HG02588 (cell line): ENCODE measurements around the gene GBX1.

Experiments used
- ATAC-seq: cut with Tn5 transposase; IDR thresholded peaks from one replicate; pipeline ENCODE4 v1.9.1; 2021; ENCODE audit warnings: mild to moderate bottlenecking, moderate library complexity; ENCODE audit not compliant: unreplicated experiment

GBX1 gene

DNA sequence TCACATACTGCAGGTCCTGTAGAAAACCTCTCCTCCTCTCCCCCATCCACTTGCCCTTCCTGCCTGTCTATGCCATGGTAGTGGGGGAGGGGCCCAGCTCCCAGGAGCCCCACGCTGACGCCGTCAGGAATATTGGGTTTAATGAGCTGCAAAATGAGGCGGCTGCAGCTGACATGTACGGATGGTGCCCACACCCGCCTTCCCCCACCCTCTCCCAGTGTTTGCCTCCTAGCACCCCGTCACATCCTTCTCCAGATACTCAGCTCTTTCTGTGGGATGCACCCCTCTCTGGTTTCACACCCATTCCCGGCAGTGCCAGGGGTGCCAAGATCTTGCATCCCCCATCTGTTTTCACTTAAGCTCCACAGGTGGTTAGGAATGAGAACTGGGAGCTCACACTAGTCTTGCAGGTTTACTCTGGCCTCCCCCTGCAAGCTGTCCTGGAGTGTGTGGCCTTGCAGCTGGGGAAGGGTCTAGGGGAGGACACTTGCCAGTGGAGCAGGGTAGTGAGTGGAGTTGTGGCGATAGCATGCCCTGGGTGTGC is 26.1 kb downstream of the GBX1 start:
- no peak for ATAC-seq

- ATAC-seq = no peak
Measured at GRCh38 chr7:151140826-151141225, 26.7 kb downstream of the GBX1 start.

DNA sequence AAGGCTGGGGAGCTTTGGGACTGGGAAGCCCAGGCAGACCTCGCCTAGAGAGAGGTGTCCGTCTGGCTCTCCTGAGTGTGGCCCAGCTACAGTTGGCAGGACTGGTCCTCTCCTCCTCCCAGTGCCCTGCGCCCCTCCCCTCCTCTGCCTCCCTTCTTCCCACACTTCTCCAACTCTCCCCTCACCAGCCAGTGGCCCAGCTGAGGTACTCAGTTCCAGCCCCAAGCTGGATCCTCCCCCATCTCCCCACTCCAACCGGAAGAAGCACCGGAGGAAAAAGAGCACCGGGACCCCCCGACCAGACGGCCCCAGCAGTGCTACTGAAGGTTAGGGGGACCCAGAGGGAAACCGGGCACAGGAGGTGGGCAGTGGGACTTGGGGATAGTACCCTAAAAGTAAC is 27.7 kb downstream of the GBX1 start:
- no peak for ATAC-seq

GRCh38 chr7:151139071-151139790 is 28.3 kb downstream of the GBX1 start:
- ATAC-seq = no peak

DNA sequence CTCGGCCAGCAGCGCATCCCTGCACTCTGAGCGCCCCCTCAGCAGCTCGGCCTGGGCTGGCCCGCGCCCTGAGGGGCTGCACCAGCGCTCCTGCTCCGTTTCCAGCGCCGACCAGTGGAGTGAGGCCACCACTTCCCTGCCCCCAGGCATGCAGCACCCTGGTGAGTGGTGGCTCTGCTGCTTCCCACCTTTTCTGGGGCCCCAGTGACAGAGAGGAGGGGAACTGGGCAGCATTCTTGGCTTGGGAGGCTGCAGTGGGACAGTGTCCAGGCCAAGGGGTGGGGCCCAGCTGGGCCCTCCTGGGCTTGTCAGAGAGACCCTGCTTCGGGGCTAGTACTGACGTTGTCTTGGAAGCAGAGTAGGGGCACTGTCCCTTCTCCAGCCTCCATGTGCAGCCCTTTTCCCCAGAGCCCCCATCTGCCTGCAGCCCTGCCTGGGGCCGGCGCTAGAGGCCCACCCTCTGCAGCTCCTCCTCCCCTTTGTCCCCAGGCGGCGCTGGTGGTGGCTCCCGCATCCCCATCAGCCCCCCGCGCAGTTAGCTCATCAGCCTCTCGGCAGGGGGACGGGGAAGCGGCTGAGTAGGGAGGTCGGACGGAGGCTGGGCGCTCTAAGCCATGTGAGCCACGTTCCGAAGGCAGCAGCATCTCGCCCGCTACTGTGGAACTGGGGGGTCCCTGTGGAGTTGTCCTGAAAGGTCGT is 29.2 kb downstream of the GBX1 start:
- ATAC-seq = no peak

- ATAC-seq = no peak
Measured at GRCh38 chr7:151137791-151138152, 29.7 kb downstream of the GBX1 start.

DNA sequence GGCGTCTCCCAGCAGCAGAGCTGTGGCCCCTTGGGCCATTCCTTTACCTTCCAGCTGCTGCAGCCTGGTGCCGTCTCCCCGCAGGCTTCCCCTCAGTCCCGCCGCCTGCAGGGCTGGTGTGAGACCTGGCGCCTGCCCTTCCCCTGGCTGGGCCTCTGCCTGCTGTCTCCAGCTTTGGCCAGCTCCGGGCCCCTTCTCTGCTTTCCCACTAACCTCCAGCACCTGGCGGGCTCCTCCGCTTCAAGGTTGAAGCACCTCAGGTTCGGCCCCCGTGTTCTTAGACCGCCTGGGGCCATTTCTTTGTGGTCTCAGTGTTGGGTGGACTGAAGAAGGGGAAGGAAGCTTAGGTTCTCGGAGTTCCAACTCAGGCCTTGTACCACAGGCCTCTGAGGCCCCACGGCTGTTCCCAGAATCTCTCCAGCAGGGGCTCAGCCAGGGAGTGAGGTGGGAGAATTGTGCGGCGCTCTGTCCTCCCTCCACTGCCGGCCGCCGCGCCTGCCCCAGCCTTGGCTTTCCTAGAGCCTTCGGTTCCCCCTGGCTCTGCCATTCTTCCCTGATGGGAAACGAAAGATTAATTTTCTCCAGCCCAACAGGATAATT is 30.3 kb downstream of the GBX1 start:
- no peak for ATAC-seq

DNA sequence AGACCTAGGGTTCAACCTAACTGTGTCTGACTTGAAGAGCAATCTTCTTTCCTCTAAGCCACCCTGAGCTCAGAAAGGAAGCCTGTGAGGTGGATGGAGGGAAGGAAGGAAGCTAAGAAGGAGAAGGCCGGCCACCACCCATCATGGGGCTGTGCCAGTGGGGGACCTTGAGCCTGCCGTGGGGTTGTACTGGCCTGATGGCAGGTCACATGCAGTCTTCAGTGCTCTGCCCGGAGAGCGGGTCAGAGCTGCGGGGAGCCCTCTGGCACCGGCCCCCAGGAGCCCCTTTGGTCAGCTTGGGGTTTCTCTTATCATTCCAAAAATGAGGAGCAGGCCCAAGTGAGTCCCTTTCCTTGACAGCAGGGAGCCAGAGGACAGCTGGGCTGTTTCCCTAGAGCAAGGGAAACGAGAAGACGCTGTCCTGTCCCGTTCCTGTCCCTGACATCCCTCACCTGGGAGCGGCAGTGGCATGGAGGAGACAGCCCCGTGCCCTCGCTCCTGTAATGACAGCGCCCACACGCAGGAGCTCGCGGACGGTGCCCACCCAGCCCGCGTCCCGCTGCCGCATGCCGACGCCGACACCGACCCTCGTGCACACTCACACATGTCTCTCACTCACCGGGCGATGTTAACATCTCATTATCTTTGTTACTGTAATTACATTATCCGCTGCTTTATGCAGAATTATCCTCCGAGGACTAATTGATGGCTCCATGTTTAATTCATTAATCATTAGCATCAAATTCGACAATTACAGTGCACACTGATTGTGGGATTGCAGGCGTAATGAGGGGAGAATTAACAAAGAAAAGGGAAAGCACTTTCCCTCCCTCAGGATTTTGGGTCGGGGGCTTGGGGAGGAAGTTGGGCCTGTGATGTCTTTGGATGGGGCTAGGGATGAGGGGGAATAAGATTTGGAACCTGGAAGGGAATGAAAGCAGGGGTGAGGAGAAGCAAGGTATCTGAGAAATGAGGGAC is 31.3 kb downstream of the GBX1 start:
- no peak for ATAC-seq

GRCh38 chr7:151135525-151135845 is 32.0 kb downstream of the GBX1 start:
- ATAC-seq = no peak

GRCh38 chr7:151134743-151135524 is 32.6 kb downstream of the GBX1 start:
- ATAC-seq = no peak

DNA sequence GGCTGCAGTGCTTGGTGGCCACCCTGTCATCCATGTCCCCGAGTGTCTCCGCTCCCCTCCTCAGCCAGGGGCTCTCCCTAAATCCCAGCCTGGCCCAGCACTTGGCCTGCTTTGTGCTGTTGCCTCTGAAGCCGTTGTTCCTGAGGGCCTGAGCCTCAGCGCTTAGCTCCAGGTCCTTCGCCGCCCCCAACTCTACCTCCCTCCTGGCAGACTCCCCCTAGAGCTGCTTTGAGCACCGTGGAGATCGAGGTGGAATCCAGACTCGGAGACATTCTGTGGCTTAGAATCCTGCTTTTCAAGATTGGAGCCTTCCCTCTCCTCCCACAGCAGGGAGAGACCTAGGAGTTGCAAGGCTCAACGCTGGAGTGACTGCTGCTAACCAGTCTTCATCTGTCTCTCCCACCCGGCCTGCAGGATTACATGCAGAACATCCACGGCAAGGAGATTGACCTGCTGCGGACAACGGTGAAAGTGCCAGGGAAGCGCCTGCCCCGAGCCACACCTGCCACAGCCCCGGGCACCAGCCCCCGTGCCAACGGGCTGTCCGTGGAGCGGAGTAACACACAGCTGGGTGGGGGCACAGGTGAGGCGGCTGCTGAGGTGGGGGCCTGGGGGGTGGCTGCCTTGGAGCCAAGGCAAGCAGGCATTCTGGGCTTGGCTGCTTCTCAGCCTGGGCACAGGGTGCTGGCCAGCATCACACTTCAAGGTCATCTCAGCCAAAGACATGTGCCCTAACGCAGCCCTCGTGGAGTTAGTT is 33.3 kb downstream of the GBX1 start:
- ATAC-seq = no peak

DNA sequence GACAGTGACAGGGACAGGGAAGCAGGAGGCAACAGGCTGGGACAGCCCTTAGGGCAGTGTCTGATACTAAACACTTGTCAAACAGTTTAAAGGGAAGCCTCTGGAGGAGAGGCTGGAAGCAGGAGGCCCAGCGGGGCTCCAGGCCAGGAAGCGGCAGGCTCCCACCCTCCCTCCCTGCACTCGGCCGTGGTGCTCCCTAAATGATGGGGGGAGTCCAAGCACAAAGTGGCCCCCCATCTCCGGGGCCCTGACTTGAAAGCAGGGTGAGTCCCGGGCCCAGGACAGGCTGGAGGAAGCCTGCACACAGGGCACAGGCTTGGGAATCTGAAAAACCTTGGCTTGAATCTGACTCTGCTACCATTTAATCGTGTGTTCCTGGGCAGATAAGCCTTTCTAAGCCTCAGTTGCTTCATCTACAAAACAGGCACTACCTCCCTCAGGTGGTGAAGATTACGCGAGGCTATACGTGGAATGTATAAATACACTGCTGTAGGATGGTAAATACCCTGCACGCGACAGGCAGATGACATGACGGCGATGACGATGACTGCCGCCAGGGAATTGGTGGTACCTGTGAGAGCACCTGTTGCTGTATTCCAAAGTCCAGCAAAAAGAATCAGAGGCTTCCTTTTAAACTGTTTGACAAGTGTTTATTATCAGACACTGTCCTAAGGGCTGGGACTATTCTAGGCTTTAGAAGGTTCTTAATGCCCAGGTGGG is 34.1 kb downstream of the GBX1 start:
- ATAC-seq = no peak

DNA sequence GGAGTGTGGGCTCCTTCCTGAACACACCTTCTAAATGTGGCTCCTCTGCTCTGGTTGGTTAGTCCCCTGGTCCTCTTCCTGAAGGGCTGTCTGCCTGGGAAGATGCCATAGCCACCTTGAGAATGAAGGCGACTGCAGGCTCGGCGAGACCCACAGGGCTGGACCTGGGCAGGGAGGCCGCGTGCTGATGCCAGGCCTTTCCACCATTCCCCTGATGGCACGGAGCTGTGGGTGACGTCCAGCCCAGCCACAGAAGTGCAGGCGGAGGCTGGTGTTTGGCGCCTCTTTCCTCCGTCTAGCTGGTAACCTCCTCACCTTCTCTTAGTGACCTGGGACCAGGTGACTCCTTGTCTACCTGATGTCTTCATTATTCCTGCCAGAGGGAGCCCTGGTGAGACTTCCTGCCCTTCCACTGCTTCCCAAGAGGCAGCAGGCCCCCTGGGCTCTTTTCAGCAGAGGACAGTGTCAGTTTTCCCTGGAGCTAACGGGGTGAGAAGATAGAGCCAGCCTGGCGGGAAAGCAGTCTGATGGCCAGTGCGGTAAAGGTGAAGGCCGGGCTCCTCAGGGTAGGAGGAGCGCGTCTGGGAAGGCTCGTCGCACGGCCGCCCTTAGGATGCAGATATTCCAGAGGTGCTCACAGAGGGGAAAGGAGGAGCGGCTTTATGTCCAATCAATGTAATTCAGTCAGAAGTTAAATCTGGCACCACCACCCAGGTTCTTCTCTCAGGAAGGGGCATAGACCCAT is 34.9 kb downstream of the GBX1 start:
- no peak for ATAC-seq

- no peak for ATAC-seq
Measured at GRCh38 chr7:151131592-151132293, 35.8 kb downstream of the GBX1 start.

DNA sequence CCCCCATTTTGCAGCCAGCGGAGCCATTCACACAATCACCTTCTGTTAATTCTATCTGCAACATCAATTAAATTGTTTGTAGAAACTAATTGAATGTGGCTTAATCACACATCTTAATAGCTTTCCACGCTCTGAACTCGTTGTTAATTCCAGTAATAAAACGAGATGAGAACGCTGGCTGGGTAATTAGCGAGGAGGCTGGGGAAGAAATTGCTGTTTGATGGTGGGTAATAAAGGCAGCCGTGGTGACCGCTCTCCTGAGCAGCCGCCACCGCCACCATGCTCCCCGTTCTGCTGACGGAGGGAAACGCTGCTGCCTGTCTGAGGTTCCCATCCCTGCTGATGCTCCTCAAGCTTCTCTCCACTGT is 36.3 kb downstream of the GBX1 start:
- ATAC-seq = no peak

DNA sequence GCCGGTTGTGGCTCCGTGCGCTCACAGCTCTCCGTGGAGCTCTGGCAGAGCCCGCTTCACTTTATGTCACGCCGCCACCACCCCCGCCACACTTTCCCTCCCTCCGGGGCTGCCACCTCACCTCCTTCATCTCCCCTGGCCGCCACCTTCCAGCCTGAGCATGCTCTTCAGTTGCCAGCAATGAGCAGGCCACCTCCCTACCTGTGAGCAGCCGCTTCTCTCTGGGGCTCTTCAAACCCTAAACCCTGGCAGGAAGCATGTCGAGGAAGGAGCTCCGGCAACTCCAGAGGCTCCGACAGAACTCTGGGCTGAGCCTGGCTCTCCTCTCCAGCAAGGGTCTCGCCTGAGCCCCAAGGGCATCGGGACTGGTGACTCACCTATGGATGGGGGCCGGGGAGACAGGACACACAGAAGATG is 36.7 kb downstream of the GBX1 start:
- no peak for ATAC-seq

DNA sequence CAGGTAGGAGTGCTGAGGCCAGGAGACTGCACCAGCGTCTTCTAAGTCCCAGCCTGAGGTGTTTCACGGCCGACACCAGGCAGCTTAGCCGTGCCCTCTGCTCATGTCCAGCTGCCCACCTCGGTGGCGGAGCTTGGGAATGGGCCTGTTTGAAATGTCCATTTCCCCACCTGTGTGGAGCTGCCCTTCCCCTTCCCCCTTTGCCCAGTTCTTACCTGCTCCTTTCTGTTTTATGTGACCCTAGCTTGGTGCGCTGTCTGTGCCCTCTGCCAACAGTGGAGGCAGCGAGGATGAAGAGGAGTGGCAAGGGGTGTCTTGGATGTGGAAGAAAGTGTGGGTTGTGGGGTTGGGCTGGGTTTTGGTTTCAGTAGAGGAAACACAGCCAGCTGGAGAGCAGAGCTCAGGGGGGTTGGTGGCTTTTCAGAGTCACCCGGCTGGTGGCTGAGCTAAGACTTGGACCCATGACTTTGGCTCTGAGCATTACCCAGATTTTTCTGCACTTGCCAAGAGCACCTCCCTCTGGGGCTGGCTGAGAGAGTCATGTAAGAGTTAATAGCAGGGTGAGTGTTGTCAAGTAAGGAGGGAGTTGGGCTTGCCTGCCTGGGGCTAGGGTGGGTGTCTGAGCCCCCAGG is 37.4 kb downstream of the GBX1 start:
- ATAC-seq = no peak
